HG02840 (cell line): Measurements from ENCODE around the gene ETFA.

Experiments used
- ATAC-seq: cut with Tn5 transposase; IDR thresholded peaks from one replicate; pipeline ENCODE4 v1.9.1; 2021; ENCODE audit warnings: mild to moderate bottlenecking, moderate library complexity, moderate number of reproducible peaks; ENCODE audit not compliant: unreplicated experiment, low FRiP score

Gene ETFA

DNA sequence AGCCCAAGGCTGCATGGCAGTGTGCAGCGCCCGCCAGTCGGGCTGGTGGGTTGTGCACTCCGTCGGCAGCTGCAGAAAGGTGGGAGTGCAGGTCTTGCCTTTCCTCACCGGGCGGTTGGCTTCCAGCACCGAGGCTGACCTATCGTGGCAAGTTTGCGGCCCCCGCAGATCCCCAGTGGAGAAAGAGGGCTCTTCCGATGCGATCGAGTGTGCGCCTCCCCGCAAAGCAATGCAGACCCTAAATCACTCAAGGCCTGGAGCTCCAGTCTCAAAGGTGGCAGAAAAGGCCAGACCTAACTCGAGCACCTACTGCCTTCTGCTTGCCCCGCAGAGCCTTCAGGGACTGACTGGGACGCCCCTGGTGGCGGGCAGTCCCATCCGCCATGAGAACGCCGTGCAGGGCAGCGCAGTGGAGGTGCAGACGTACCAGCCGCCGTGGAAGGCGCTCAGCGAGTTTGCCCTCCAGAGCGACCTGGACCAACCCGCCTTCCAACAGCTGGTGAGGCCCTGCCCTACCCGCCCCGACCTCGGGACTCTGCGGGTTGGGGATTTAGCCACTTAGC is 29.6 kb upstream of the ETFA start:
- no peak for ATAC-seq

DNA sequence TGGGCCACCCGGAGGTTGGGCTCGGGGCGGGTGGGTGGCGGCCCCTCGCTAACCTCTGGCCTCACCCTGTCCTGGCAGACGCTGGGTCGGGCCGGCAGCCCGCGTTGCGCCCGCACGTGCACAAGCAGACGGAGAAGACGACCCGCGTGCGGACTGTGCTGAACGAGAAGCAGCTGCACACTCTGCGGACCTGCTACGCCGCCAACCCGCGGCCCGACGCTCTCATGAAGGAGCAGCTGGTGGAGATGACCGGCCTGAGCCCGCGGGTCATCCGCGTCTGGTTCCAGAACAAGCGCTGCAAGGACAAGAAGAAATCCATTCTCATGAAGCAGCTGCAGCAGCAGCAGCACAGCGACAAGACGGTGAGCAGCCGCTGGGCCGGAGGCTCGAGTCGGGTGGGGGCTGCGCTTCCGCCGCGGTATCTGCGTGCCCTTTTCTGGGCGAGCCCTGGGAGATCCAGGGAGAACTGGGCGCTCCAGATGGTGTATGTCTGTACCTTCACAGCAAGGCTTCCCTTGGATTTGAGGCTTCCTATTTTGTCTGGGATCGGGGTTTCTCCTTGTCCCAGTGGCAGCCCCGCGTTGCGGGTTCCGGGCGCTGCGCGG is 29.0 kb upstream of the ETFA start:
- no peak for ATAC-seq

DNA sequence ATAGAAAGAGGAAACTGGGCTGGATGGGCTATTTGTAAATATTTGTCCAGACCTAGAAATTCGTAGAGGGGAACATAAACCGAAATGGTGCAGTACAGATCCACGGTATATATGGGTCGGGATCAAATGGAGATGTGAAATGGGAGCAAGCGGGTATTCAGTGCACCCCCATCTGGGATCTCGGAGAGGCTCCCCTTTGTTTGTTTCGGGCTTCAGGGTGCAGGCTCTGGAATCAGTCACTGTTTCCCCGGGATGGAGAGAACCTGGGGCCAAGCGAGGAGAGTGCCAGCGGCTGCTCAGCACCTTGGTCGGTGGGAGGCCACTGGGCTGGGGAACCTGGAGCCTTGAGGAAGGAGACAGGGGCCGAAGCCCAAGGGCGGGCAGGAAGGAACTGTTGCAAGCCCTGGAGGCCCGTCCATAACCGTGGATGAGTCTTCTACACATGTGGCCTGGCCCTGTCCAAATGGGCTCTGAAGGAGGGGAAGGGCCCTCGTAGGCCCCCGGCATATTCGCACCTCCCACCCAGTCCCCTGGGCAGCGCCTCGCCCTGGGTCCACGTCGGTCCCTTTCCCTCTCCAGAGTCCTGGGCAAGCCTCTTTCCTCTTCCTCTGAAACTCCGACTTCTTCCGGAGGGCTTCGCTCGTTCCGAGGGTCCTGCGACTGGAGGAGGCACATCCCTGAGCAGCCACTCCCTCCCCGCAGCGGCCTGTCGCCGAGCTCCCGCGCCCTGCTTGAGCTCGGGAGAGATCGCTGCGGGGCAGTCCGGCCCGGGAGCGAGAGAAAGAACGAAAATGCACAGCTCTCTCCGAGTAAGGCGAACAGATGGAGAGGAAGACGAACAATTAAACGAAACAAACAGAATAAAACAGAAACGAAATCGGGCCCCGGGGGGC is 28.3 kb upstream of the ETFA start:
- no peak for ATAC-seq

DNA sequence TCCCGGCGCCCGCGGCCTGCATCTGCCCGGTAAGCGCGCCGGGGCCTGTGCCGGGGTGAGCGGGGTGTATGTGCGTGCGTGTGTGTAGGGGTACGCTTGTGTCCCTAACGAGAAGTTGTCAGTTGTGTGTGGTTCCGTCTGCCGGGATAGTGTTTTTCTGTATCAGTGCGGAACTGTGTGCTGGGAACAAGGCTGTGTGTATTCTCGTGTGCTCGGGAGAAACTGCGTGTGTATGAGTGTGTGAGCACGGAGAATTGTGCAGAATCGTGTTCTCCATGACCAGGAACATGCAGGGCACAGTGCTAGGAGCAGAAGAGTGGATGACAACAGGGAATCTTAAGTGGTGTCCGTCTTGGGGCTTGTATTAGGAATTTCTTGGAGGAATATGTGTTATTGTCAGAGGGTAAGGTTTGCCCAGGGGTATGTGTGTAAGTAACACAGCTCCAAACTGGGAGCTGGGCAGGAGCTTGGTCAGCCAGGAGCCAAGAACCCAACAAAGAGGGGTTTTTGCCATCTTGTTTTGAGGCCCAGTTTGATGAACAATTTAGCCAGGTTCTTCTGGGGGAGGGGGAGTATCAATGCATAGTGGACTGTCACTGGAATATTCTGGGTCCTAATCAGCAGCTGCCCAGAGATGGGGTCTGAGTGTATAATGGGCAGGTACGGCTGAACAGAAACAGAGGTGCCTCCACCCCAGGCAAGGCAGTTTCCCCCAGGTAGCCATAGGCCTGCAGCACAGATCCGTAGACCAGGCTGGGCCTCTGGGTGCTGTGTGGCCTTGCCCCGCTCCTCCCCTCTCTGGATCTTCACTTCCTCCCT is 27.4 kb upstream of the ETFA start:
- no peak for ATAC-seq

GRCh38 chr15:76337696-76338485 is 26.6 kb upstream of the ETFA start:
- ATAC-seq, result no peak

DNA sequence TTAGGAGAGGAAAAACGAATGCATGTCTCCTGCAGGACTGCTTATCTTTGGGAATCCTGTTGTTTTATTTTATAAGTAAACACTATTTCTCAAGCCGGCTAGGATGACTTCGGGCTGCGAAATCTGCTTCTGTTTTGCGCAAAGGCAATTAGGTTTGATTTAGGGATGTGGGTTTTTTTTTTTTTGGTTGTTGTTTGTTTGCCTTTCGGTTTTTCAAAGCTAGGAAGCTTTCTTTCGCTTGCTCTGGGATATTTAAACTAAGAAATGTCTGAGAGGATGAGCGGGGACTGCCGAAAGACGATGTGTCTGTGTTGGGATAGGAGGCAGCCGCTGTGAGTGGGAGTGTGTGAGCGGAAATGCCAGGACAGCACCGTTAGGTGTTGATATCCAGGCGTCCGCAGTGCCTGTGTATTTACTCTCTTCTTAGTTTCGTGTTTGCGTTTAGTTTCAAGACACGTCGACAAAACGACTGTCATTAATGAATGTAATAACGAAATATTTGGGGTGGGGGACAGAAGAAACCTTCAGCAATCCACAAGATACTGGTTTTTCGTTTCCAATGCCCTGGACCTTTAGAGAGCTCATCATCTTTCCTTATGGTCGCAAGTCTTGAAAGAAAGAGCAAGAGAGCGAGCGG is 25.9 kb upstream of the ETFA start:
- no peak for ATAC-seq

GRCh38 chr15:76336254-76337058 is 25.2 kb upstream of the ETFA start, which contains the start of gene ISL2:
Gene ISL2, plus strand, starts transcription at chr15:76336773. Its CDS starts 111 bp downstream, at chr15:76336884.
- peak; percentile 37 for ATAC-seq

DNA sequence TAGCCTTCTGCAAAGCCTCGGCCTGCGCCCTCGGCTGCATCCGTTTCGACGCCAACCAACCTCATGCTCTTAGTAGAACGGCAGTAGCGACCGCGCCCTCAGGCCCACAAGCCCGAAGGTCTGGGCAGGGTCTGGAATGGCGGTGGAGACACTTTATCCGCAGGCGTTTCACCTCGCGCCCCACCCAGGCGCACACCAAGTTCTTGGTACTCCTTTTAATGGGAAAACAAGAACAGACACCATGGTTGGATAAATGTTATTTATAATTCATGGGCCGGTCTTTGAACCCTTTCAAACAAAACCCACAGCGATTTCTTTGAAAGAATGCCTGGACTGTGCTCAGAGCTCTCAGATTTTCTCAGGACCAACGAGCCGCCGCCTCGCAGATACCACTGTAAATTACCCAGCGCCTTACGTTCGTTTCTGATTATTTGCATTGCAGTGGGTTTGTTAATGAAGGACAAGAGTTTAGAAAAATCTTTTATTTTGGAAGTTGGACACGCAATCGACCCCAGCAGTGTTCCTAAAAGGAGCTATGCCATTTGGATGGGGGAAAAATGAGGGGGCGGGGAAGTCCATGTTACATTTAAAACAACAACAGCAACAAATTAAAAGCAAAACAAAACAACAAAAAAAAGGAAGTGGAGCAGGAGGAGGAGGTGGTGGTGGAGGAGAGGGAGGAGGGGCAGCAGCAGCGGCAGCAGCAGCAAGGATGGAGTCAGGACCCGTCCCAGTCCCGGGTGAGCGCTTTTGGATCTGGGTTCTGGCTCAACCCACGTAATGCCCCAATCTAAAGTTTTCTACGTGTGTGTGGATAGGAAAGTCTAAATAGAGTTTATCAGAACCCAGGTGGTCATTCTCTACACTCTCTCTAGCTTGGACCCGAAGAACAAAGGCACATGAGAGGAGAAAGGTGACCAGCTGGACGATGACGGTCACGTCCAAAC is 24.3 kb upstream of the ETFA start:
- ATAC-seq, result no peak

DNA sequence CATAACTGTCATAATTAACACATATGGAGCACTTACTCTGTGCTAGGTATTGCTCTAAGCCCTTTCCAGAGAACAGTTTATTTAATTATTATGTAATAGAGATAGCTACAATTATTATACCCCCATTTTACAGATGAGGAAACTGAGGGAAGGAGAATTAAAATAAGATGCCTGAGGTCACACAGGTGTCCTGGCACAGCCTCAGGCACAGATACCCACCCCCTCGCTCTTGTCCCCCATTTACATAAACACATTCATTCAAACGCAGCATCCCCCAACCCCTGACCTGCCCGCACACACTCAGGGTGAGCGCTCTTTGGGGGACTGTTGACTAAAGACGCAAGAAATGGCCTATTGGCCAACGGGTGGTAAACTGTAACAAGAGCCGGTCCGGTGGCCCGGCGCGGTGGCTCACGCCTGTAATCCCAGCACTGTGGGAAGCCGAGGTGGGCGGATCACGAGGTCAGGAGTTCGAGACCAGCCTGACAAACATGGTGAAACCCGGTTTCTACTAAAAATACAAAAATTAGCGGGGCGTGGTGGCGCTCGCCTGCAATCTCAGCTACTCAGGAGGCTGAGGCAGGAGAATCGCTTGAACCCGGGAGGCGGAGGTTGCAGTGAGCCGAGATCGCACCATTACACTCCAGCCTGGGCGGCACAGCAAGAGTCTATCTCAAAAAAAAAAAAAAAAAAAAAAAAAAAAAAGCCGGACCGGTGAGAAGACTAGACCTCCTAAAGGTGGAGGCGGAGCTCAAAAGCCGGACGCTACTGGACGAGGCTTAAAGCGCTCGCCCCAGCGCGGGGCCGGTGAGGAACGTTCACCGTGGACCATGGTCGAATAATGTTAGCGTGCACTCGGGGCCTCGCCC is 23.4 kb upstream of the ETFA start:
- ATAC-seq, result no peak

DNA sequence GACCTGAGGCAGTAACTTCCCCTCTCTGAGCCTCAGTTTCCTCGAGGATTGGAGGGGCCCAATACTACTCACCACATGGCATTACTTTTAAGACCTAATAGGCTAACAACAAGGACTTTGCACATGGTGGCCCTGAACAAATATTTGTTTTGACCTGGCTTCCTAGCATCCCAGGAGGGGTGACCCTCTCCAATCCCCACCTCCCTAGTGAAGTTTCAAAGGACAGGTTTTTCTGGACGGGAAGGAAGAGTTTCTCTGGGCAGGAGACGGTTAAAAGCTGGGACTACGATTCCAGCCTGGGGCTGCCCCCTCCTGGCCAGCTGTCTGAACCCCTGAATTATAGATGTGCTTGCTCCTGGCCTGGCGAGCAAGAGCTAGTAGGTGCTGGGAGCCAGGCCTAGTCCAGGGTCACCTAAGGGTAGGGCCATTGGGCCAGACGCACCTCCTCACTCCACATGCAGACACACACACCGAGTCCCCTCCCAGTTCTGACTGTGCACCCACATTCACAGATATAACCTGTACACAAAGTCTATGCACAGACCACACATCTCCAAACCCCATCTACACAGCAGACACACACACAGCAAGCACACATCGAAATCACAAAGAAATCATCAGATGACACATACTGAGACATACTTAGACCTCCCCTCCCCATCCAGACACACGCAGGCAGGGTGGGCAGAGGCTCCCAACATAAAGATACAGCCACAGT is 22.6 kb upstream of the ETFA start:
- no peak for ATAC-seq

GRCh38 chr15:76333309-76333708 is 22.0 kb upstream of the ETFA start:
- no peak for ATAC-seq

GRCh38 chr15:76332796-76333195 is 21.5 kb upstream of the ETFA start:
- ATAC-seq, result no peak

DNA sequence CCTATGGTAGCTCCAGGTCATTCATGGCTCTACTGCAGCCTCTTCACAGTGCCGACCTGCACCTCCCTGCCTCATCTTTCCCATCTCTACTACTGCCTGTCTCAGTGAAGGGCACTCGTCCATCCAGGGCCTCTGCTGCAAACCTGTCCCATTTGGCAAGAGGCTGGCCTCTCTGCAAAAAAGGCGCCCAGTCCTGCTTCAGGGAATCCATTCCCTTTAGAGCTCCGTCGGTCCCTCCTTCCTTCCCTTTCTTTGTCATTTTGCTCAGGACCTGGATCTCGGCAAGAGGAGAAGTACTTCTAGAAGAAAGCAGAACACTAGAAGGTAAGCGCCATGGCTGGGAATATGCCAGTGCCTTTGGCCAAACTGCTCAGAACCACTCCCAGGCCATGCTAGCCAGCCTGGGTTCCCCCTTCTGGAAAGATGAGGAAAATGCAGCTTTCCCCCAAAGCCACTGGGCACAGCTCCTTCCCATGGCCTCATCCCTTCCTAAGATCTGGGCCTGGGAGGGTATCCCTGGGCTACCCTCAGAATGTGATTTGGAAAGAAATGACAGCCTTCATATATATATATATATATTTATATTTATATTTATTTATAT is 18.9 kb upstream of the ETFA start:
- ATAC-seq, result no peak

DNA sequence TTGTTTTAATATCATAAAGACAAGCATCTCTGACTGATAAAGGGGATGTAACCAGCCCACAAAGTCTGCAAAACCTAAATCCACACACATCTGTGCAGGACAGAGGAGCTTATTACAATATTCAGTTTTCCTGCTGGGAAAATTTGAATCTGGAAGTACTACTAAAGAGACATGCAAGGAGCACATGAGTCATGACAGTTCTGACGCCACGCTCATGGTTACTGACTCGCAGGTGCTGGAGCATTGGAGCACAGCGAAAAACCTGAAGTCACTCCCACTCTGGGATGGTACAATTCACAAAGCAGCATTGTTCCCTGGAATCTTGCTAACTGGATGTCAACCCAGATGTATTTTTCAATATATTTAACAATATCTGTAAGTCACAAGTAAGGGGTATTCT is 17.7 kb upstream of the ETFA start:
- ATAC-seq, result no peak

GRCh38 chr15:76328106-76328696 is 16.9 kb upstream of the ETFA start:
- ATAC-seq, result no peak
